ENCODE results near the gene SIGLEC1.

- no peak for TF ChIP-seq CTCF (conservative IDR thresholded peaks at IDR 0.05; ENCODE audit: low read depth, low read length)
- no peak for TF ChIP-seq EZH2 (IDR thresholded peaks at IDR 0.05; ENCODE audit: borderline replicate concordance, low read depth, low read length, poor library complexity, severe bottlenecking)
Measured at GRCh38 chr20:3701061-3701998, 11.1 kb downstream of the SIGLEC1 start.
